Ureter (tissue), 1 donor: ENCODE data around the gene WWOX. TPM values are rescaled to one million over a fixed set of nuclear protein-coding genes. Genes with fewer than 3 reads are reported as not detected.

Source experiments
- DNase-seq: peaks from one replicate; pipeline ENCODE4 v3.0.0-alpha.2; 2020; ENCODE audit warnings: low spot score
- total RNA-seq: library from RNA; stranded (reverse); gene quantifications from one replicate; pipeline ENCODE4 v1.2.4, GENCODE V29; 2023
- donor health status: DM: yes; HTN: yes; CAD: no.

Gene WWOX
- total RNA-seq, 1 donor from 2014 or later = 23.5 TPM

- DNase-seq = no peak
These were observed 802.9 kb downstream of the WWOX start for GRCh38 chr16:78902321-78902720.

DNA sequence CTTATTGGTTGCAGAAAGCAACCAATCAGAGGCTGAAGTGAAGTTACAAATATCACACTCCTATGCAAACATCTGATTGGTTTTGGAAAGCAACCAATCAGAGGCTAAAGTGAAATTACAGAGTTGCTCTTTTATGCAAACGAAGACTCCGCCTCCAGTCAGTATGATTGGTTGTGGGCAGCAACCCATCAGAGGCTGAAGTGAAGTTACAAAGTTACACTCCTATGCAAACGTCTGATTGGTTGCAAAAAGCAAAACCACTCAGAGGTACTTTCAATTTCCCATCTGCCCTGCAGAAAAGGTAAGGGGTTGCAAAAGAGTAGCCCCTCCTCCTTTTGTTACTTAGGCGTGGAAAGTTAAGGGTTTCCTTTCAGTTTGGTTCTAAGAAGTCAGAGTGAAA is 803.8 kb downstream of the WWOX start:
- DNase-seq = no peak

DNA sequence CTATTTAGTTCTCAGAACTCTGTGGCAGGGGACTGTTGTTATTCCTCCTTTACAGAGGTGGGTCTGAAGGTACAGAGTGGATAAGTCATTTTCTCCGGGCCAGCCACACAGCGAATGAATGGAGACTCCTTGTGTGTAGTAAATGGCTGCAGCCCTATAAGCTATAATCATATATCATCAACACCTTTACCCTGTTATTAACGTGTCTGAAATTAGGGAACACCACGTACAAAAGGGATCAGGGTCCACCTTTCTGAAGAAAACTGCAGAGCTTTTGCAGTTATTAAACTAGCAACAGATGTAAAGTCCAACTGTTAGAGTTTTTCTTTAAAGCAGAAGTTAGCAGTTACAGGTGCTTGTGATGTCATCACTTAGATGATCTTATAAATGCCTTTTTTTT is 804.4 kb downstream of the WWOX start:
- DNase-seq = no peak

DNA sequence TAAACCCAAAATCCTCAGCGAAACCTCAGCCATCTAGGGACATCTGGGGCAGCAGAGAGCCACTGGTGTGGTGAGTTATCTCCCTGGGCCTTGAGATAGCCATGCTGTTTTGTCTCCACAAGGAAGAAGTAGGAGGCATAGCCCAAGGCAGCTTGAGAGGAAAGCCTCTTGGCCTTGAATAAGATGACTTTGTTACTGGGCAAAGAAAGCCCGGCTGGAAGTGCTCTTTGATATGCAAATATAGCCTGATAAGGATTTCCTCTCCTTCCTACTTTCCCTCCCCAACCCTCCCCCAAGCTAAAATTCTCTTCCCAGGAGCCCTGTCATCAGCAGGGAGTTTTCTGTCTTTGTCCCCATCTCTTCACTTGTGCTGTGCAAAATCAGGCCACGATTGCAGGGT is 806.7 kb downstream of the WWOX start:
- no peak for DNase-seq

GRCh38 chr16:78909226-78909625 is 809.8 kb downstream of the WWOX start:
- DNase-seq = no peak

- no peak for DNase-seq
These were observed 816.4 kb downstream of the WWOX start for GRCh38 chr16:78915811-78916345.

GRCh38 chr16:78916928-78917545 is 817.6 kb downstream of the WWOX start:
- DNase-seq = peak; percentile 13

GRCh38 chr16:78918805-78919305 is 819.4 kb downstream of the WWOX start:
- no peak for DNase-seq

DNA sequence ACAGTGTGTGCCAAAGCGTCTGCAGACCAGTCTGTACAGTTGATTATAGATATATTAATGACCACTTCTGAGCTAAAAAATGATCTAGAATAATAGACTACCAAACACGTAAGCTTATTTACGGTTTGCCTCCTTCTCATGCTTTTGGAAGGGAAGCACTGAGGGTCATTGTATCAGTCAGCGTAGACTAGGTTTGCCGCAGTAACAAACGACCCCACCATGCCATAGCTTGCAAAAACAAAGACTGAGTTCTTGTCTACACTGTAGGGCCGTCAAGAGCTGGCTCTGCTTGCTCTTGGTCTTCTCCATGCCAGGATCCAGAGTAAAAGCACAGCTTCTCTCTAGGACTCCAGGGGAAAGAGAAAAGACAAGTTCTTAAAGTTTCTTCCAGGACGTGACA is 820.4 kb downstream of the WWOX start:
- DNase-seq = no peak

DNA sequence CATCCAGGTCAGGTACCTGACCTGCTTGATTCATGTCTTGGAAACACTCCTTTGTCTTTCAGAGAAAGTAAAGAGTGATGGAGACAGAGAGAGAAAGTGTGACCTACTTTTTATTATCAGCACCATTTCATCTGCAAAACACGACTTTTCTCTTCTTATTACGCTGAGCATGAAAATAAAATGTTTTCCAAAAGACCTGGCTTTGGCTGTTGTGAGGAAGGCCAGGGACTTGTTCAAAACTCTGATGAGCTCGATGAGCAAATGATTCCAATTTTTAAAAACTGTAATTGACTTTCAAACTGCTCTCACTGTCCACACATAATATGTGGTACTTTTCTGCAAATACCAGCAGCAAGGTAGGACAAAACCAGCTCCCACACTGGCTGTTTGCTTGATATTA is 821.2 kb downstream of the WWOX start:
- DNase-seq = no peak

DNA sequence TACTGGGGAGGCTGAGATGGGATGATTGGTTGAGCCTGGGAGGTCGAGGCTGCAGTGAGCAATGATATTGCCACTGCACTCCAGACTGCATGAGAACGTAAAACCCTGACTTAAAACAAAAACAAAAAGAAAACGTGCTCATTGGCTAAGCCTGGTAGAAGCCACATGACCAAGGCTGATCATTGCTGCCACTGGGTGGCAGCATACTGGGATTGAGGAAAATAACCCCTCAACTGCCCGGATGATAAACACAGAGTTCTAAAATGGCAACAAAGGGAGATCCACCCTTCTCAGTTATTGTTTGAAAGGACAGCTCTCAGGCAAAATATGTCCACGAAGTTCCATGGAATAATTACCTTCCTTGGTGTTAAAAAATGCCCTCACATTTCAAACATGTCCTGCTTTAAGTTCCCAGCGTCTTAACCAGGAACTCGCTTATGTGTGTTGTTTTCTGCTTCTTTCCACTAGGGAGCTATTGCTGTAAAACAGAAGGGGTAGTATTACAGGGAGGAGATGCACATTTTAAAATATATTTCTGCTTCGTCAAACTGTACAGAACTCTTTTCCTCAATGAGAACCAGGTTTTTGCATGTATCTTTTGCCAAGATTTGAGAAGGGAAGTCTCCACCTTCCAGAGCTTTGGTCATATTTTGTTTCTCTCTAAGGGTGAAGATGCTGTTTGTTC is 825.8 kb downstream of the WWOX start:
- no peak for DNase-seq

- DNase-seq = no peak
These were observed 827.3 kb downstream of the WWOX start for GRCh38 chr16:78926723-78927210.

DNA sequence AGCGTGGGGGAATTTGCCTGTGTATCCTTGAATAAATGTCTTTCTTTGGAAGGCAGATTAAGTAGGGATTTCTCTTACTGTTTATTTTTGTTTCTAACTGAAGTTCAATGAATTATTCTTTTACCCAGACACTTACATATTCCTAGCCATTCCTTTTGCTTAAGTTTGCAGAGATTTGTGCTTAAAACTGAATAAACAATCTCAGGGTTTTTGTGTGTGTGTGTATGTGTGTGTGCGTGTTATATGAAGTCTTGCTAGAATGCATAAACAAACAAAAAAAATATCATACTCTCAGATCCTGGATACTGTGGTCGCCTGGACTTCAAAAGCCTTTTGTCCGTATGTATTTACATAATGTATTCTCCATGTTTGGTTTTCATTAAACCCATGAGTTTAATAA is 828.3 kb downstream of the WWOX start:
- no peak for DNase-seq

DNA sequence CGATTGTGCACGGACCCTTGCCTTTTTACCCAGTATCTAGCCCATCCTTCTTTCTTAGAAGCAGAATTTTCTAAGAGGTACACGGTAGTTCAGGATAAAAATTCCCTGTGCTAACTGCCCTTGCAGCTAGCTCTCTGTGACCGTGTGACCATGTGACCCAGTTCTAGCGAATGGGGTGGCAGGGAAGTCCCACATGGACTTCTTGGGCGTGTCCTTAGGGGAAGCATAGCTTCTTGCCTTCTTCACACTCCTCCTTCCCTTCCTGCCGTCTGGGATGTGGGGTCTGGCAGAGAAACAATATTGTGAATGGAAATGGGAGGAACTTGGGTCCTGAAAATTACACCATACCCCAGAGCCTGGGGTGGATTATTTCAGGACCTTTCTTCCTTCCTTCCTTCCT is 830.4 kb downstream of the WWOX start:
- no peak for DNase-seq

DNA sequence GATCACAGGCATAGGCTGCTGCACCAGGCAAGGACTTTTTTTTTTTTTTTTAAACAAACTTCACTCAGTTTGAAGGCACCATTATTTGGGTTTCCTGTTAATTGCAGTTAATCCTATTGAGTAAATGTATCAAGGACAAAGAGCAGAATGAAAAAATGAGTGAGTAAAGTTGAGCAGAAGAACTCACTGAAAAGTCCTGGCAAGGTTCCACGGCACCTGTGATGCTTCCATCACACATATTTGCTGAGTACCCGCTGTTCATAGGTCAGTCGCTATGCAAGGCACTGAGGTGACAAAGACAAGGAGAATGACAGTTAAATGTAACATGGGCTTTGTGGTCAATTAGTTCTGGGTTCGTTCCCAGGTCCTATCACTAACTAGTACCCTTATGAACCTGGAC is 831.1 kb downstream of the WWOX start:
- no peak for DNase-seq

- DNase-seq = no peak
These were observed 831.8 kb downstream of the WWOX start for GRCh38 chr16:78931267-78931666.

- DNase-seq = no peak
These were observed 832.2 kb downstream of the WWOX start for GRCh38 chr16:78931678-78932077.

DNA sequence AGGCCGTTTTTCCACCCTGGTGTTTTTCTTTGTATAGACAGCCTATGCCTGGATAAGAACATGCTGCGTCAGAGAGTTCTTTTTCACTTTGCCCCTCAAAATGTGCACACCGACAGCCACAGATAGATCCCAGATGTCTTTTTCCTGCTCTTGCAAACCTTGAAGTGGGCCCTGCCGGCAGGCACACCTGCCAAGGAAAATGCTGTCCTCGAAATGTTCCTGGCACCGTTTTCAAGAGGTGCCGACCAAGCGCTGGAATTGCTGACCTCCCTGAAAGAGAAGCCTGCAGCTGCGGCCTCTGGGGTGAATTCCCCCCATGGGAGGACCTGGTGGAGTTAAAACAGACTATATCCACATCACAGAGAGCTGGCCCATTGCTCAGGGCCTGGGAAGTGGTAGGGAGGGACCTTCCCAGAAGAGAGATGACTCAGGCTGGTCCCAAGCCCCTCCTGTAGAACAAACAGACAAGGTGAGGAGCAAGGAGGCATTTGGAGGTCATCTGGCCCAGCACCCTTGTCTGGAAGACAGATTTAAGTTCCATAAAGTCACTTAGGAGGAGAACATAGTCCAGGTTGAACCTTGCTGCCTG is 833.0 kb downstream of the WWOX start:
- no peak for DNase-seq

GRCh38 chr16:78936060-78936459 is 836.6 kb downstream of the WWOX start:
- no peak for DNase-seq

GRCh38 chr16:78939597-78939996 is 840.1 kb downstream of the WWOX start:
- no peak for DNase-seq

DNA sequence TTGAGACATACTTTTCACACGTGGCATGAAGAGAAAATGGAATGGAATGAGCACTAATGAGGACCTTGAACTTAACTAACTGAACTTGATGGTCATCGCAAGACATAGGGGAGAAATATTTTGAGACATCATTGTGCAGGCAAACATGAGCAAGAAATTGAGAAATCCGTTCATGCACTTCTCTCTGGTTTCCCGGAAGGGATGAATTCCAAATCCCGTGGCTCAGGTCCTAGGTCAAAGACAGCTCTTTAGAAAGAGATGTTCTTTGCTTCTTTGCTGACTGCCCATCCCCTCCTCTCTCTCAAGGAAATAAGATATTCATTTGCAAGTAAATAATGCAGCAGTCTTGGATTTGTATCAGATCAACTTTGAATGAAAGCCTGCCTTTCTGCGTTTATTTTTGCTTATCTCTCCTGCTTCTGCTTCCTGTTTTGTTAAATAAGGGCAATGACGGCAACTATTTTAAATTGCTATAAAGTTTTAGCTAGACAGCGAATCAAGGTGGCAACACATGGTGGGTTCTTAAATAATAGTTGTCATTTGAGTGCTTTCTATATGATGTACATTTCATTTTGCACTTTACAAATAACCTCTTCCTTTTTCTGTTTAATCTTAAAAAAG is 843.3 kb downstream of the WWOX start:
- no peak for DNase-seq

GRCh38 chr16:78945336-78945735 is 845.9 kb downstream of the WWOX start:
- no peak for DNase-seq
